Activated naive CD4-positive, alpha-beta T cell (primary cell): ENCODE data around the gene APOBEC3B.
"Not testable (repeated sequence)": the region's sequence is repeated elsewhere in the genome, so short reads cannot be mapped to it uniquely, and the experiment has no call there.

Source experiments
- DNase-seq, 4 experiments: peaks; one replicate each; lab custom pipeline; 2025; lab: John Stamatoyannopoulos, UW

Gene APOBEC3B

DNA sequence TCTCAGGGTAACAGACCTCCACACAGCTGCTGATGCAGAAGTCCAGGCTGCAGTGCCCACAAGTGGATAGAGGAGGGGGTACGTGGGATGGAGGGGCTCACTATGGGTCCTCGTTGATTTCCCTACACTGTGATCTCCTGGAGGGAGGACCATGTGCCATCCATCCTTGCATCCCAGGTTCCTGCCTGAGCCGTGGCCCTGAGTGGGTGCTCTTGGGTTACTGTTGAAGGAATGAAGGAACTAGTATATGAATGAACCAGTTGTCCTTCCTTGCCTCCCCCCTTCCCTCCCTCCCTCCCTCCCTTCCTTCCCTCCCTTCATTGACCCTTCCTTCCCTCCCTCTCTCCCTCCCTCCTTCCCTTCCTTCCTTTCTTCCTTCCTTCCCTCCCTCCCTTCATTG is 15.4 kb downstream of the APOBEC3B start:
- DNase-seq: no peak

DNA sequence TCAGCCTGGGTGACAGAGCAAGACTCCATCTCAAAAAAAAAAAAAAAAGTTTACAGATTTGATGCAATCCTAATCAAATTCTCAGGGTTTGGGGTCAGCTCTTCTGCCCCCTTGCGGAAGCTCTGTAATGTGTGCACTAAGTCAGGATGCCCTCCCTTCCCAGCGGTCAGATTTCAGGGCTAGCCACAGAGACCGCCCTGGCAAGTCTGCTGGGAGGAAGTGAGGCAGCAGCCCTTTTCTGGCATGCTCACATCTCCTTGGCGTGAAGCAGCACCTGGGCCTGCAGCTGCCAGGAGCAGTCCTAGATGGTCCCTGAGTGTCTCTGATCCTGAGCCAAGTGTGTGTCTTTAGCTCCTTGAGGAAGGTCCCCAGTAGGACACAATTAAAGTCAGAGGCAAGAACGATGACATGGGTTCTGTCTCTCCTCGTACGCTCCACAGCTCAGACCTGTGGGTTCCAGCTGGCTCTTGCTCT is 21.1 kb downstream of the APOBEC3B start:
- DNase-seq: peak; percentile 19 to 47 (median 22)

DNA sequence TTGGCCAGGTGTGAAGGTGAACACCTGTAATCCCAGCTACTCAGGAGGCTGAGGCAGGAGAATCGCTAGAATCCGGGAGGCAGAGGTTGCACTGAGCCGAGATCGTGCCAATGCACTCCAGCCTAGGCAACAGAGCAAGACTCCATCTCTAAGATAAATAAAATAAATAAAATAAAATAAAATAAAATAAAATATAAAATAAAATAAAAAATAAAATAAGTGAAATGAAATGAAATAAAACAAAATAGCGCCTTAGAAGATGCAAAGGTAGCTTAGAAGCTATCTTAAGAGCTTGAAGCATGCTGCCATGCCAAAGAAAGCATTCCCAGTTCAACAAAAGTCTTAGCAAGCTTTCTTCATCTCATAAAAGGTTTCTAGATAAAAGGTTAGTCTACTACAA is 25.0 kb downstream of the APOBEC3B start:
- no peak for DNase-seq

DNA sequence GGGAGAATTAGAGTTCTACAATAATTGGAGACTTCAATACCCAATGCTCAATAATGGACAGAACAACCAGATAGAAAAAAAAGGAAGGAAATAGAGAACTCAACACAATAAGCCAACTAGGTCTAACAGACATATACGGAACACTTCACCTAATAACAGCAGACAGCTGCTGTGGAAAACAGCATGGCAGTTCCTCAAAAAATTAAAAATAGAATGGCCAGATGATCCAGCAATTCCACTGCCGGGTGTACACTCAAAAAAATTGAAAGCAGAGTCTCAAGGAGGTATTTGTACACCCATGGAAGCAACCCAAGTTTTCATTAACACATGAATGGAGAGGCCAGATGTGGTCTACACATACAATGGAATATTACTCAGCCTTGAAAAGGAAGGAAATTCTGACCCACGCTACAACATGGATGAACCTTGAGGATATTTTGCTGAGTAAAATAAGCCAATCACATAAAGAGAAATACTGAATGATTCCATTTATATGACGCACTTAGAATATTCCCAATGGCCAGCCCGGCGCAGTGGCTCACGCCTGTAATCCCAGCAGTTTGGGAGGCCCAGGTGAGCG is 26.2 kb downstream of the APOBEC3B start:
- not testable (repeated sequence) for DNase-seq

DNA sequence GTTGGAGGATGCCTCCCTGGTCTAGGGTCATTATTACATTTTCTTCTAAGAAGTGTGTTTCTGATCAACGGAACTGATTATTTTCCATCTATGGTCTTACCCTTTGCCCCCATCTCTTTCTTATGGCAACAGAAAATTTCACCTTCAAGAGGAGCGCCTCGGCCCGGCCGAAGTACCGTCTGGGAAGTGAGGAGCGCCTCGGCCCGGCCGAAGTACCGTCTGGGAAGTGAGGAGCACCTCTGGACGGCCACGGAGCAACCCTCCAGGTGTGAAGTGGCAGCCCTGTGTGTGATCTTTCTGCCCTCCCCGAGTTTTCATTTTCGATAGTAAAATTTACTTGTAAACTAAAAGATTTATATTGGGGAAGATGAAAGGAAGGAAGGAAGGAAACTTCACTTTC is 28.8 kb downstream of the APOBEC3B start:
- DNase-seq: no peak

DNA sequence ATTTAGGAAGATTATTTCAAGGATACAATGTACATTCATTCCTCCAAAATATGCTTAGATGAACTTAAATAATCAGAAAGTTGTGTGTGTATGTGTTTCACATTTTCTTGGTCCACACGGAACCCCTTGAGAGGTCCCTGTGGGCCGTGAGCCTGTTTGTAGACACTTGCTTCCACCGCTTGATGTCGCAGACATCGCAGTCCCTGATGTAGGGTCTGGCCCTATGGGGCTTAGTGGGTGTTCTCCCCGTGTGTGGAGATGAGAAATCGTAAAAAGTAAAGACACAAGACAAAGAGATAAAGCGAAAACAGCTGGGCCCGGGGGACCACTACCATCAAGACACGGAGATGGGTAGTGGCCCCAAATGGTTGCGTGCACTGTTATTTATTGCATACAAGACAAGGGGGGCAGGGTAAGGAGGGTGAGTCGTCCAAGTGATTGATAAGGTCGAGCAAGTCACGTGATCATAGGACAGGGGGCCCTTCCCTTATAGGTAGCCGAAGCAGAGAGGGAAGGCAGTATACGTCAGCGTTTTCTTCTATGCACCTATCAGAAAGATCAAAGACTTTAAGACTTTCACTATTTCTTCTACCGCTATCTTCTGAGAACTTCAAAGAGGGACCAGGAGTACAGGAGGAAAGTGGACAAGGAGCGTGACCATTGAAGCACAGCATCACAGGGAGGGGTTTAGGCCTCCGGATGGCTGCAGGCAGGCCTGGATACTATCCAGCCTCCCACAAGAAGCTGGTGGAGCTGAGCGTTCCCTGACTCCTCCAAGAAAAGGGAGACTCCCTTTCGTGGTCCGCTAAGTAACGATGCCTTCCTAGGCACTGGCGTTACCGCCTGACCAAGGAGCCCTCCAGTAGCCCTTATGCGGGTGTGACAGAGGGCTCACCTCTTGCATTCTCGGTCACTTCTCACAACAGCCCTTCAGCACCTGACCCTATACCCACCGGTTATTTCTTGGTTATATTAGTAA is 30.7 kb downstream of the APOBEC3B start:
- DNase-seq: no peak

DNA sequence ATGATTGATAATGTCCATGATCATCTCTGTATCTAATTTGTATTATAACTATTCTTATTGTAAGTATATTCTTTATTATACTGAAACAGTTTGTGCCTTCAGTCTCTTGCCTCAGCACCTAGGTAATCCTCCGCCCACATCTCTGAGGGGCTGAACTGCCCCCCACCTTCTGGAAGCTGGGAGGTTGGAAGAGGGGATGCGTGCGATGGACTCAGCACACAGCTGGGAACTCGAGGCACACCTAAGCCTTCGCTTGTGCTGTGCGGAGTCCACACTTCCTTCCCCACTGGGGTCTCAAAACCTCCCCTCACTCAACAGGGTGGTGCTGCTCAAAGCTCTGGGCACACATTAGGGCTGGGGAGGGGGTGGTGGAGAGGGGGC is 31.4 kb downstream of the APOBEC3B start:
- DNase-seq: not testable (repeated sequence)

DNA sequence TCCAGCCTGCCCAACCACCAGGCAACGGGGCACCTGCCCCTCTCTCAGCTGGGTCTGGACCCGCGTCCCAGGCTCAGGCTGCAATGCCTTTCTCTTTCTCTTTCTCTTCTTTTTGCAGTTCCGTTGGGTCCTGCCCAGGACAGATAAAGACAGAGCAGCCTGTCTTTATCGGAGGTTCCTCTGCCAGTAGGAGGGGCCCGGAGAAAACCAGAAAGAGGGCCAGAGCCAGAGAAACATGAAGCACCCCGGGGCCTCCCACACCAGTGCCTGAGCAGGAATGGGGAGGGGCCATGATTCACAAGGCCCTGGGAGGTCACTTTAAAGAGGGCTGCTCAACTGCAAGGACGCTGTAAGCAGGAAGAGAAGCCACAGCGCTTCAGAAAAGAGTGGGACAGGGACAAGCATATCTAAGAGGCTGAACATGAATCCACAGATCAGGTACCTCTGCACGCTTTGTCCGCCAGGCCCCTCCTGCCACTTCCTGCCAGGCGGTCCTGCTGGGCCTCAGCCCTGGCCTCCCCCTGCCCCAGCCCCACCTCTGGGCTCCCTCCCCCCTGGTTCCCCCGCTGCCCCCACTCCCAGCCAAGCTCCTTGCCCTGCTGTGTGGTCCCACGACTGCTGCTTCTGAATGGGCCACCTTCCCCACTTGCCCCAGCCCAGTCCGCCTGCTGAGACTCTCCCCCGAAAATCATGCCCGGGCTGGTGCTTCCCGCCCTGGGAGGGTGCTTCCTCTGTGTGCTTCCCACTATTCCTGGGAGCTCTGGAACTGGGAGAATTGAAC is 32.0 kb downstream of the APOBEC3B start, which contains the start of gene APOBEC3C:
Gene APOBEC3C, plus strand, starts transcription at position 316 of the 781 bp plus-strand sequence. Its CDS starts 106 bp downstream, at position 422.
- peak; percentile 8 to 51 (median 23) for DNase-seq

DNA sequence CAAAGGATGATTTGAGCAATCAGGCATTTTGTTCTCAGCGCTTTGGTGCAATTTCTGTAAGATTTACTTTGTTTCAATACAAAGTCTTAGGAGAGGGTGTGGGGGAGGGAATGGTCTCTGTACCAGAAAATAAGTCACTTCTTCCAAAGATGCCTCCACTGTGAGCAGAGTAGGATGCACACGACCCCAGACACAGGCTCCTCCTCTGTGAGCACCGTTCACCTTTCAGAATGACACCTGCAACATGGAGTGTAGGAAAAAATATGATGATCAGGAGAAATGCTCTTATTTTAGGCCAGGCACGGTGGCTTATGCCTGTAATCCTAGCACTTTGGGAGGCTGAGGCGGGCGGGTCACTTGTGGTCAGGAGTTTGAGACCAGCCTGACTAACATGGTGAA is 32.6 kb downstream of the APOBEC3B start:
- DNase-seq: not testable (repeated sequence)

DNA sequence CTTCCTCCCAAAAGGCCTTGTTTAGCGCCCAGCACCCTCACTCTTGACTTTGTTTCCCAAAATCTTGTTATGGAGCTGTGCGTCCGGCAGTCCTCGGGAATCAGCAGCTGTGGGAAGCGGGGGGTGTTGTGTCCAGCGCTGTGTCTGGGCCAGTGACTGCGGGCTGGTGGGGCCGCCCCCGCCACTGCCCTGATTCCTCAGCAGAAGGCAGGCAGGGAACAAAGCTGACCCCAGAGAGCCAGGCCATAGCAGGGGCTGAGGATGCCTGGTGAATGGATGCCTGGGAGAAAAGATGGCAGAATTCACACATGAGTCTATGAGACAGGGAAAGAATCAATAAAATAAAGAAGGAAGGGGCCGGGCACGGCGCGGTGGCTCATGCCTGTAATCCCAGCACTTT is 34.4 kb downstream of the APOBEC3B start:
- no peak for DNase-seq

DNA sequence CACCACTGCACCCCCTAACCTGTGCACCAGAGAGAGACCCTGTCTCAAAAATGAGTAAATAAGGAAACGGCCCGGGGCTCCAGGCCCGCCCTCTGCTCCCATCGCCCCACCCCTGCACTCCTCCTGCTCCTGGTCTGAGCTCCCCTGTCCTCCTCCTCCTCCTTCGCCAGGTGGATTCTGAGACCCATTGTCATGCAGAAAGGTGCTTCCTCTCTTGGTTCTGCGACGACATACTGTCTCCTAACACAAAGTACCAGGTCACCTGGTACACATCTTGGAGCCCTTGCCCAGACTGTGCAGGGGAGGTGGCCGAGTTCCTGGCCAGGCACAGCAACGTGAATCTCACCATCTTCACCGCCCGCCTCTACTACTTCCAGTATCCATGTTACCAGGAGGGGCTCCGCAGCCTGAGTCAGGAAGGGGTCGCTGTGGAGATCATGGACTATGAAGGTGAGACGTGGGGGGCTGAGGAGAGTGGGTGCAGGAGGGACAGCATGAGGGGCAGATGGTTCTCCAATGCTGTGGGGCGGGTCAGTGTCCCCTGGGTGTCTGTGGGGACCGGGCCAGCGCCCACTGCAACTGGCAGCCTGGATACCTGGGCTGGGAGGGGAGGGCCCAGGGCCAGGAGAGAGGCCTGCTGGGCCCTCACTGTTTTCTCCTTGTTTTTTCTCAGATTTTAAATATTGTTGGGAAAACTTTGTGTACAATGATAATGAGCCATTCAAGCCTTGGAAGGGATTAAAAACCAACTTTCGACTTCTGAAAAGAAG is 35.6 kb downstream of the APOBEC3B start:
- DNase-seq: no peak

DNA sequence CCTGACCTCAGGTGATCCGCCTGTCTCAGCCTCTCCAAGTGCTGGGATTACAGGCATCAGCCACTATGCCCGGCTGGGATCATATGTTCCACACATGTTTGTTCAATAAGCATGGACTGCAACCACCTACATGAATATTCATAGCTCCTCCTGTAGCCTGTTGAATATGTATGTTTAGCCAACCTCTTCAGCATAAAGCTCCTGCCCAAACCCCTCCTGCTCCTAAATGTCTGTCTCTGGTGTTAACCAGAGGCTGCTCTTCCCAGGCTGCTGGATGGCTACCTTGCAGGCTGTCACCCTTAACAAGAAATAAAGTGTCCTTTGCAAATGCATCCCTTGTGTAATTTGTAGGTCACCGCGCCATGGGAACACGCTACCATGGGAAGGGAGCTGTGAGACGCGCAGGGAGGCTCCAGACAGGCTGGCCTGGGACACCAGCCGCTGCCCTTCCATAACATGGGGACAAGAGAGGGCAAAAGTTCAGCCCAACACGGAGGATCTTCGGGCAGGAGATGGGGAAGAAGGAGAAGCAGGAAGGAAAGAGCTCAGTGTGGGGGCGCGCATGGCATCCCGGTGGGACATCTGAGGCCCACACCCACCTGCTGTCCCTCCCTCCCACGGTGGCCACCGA is 38.0 kb downstream of the APOBEC3B start:
- DNase-seq: not testable (repeated sequence)

DNA sequence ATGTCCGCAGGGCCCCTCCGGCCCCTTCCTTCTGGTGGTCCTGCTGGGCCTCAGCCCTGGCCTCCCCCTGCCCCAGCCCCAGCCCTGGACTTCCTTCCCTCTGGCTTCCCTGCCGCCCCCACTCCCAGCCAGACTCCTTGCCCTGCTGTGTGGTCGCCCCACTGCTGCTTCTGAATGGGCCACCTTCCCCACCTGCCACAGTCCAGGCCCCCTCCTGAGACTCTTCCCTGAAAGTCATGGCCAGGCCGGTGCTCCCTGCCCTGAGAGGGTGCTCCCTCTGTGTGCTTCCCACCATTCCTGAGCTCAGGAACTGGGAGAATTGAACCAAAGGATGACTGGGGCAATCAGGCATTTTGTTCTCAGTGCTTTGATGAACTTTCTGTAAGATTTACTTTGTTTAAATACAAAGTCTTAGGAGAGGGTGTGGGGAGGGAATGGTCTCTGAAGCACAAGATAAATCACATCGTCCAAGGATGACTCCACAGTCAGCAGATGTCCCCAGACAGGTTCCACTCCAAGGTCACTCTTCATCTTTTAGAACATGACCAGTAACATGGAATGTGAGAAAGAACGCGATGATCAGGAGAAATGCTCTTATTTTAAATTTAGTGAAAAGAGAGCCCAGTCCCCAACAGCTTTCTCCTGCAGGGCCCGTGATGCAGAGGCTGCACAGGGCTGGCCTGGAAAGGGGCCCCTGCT is 39.6 kb downstream of the APOBEC3B start:
- DNase-seq: no peak

DNA sequence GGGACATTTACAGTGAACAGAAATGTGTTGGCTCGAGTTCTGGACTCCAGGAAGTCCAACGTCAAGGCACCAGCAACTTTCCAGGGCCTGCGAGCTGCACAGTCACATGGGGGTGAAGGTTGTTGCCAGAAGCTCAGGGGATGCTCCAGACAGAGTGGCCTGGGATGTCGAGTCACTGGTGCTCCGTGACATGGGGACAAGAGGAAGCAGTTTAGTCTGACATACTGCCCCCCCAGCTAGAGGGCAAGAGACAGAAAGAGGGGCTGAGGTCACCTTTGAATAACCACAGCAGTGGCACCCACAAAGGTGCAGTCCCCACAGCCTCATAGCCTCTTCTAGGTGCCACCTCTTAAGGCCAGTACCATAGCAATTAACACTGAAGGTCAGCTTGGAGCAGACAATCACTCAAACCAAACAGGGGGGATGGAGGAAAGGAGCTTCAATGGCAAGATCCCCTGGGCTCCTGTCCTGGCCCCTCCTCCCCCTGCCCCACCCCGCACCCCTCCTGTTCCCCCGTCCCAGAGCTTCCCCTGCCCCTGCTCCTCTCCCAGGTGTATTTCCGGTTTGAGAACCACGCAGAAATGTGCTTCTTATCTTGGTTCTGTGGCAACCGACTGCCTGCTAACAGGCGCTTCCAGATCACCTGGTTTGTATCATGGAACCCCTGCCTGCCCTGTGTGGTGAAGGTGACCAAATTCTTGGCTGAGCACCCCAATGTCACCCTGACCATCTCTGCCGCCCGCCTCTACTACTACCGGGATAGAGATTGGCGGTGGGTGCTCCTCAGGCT is 42.6 kb downstream of the APOBEC3B start:
- no peak for DNase-seq

DNA sequence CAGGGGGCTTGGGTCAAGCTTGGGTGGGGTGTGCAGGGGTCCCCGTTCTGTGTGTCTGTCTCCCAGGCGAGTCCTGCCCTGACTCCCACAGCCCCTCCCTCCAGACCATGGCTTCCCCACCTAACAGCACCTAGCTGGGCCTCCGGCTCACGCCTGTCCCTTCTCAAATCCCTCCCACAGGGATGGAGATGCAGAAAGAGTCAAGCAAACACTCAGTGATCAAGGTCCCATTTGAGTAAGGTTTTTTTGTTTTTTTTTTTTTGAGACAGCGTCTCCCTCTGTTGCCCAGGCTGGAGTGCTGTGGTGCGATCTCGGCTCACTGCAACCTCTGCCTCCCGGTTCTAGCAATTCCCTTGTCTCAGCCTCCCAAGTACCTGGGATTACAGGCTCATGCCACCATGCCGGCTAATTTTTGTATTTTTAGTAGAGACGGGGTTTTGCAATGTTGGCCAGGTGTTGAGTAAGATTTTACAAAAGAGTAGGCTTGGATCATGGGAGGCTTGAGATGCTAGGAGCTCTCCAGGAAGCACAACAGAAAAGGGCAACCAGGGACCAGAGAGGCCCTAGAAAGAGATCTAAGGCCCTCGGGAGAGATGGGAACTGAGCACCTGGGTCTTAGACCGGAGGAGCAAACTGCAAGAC is 44.5 kb downstream of the APOBEC3B start:
- DNase-seq: no peak

DNA sequence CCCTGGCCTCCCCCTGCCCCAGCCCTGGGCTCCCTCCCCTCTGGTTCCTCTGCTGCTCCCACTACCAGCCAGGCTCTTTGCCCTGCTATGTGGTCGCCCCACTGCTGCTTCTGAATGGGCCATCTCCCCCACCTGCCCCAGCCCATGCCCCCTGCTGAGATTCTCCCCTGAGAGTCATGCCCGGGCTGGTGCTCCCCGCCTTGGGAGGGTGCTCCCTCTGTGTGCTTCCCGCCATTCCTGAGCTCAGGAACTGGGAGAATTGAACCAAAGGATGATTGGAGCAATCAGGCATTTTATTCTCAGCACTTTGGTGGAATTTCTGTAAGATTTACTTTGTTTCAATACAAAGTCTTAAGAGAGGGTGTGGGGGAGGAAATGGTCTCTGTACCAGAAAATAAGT is 45.6 kb downstream of the APOBEC3B start:
- DNase-seq: no peak

DNA sequence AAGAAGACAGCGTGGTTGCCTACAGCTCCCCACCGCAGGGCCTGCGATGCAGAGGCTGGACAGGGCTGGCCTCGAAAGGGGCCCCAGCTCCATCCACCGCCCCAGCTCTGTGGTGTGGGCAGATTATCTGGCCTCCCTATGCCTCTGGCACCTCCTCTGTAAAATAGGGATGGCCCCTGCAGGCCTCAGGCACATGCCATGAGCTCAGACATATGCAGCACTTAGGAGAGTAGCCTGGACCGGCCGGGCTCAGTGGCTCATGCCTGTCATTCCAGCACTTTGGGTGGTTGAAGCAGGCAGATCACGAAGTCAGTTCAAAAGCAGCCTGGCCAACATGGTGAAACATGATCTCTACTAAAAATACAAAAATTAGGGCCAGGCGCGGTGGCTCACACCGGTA is 46.1 kb downstream of the APOBEC3B start:
- no peak for DNase-seq

DNA sequence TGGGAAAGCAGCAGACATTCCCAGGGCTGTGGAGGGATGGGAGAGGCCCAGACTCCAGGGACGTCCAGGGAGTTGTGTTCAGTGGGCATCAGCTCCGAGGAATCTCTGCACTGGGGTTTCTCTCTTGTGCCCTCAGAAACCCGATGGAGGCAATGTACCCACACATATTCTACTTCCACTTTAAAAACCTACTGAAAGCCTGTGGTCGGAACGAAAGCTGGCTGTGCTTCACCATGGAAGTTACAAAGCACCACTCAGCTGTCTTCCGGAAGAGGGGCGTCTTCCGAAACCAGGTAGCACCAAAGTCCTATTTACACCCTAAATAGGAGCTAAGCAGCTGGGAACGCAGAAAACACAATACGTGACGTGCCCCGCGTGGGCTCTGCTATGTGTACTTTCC is 47.1 kb downstream of the APOBEC3B start:
- DNase-seq: no peak

DNA sequence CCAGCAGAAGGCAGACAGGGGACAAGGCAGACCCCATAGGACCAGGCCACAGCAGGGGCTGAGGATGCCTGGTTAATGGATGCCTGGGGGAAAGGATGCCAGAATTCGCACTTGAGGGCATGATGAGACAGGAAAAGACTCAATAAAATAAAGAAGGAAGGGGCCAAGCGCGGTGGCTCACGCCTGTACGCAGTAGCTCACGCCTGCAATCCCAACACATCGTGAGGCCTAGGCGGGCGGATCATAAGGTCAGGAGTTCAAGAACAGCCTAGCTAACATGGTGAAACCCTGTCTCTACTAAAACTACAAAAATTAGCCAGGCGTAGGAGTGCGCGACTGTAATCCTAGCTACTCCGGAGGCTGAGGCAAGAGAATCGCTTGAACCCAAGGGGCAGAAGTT is 48.6 kb downstream of the APOBEC3B start:
- DNase-seq: no peak
